ENCODE data around the gene EPHB2.

EPHB2 gene

GRCh38 chr1:22884806-22885530 lies 174.3 kb downstream of the EPHB2 start:
- DNase-seq (ENCODE audit: low read depth): no peak

GRCh38 chr1:22886211-22886610 lies 175.6 kb downstream of the EPHB2 start:
- DNase-seq (ENCODE audit: low read depth): no peak

- DNase-seq (ENCODE audit: low read depth): no peak
These were observed 176.9 kb downstream of the EPHB2 start for GRCh38 chr1:22887491-22887890.

GRCh38 chr1:22888320-22889075 lies 177.9 kb downstream of the EPHB2 start:
- DNase-seq (ENCODE audit: low read depth): no peak

GRCh38 chr1:22889213-22889827 lies 178.7 kb downstream of the EPHB2 start:
- no peak for DNase-seq (ENCODE audit: low read depth)

- no peak for DNase-seq (ENCODE audit: low read depth)
These were observed 182.2 kb downstream of the EPHB2 start for GRCh38 chr1:22892789-22893188.

- DNase-seq (ENCODE audit: low read depth): no peak
These were observed 182.7 kb downstream of the EPHB2 start for GRCh38 chr1:22893292-22893691.

GRCh38 chr1:22895357-22895756 lies 184.7 kb downstream of the EPHB2 start:
- no peak for DNase-seq (ENCODE audit: low read depth)

GRCh38 chr1:22896184-22896583 lies 185.5 kb downstream of the EPHB2 start:
- DNase-seq (ENCODE audit: low read depth): no peak

- DNase-seq (ENCODE audit: low read depth): no peak
These were observed 189.8 kb downstream of the EPHB2 start for GRCh38 chr1:22900451-22900850.

- no peak for DNase-seq (ENCODE audit: low read depth)
These were observed 192.5 kb downstream of the EPHB2 start for GRCh38 chr1:22903113-22903512.

GRCh38 chr1:22906968-22907367 lies 196.3 kb downstream of the EPHB2 start:
- DNase-seq (ENCODE audit: low read depth): no peak

- no peak for DNase-seq (ENCODE audit: low read depth)
These were observed 196.9 kb downstream of the EPHB2 start for GRCh38 chr1:22907528-22907927.

GRCh38 chr1:22908880-22909426 lies 198.3 kb downstream of the EPHB2 start:
- DNase-seq (ENCODE audit: low read depth): no peak

- DNase-seq (ENCODE audit: low read depth): no peak
These were observed 199.6 kb downstream of the EPHB2 start for GRCh38 chr1:22910286-22910685.

- DNase-seq (ENCODE audit: low read depth): no peak
These were observed 200.5 kb downstream of the EPHB2 start for GRCh38 chr1:22910986-22911651.

- DNase-seq (ENCODE audit: low read depth): no peak
These were observed 201.7 kb downstream of the EPHB2 start for GRCh38 chr1:22912311-22912710.

- no peak for DNase-seq (ENCODE audit: low read depth)
These were observed 202.9 kb downstream of the EPHB2 start for GRCh38 chr1:22913421-22914141.

GRCh38 chr1:22914156-22914555 lies 203.5 kb downstream of the EPHB2 start:
- DNase-seq (ENCODE audit: low read depth): no peak

- no peak for DNase-seq (ENCODE audit: low read depth)
These were observed 204.1 kb downstream of the EPHB2 start for GRCh38 chr1:22914633-22915217.

- no peak for DNase-seq (ENCODE audit: low read depth)
These were observed 204.6 kb downstream of the EPHB2 start for GRCh38 chr1:22915231-22915630.

Measured in activated T-helper 1 cell treated with Interleukin-2 at 50 U/mL for 16 hours (primary cell).